Mucosa of descending colon (tissue), 3 donors: Measurements from ENCODE around the gene ZNF37A. TPM values are rescaled to one million over a fixed set of nuclear protein-coding genes. Genes with fewer than 3 reads are reported as not detected.
"Not testable (repeated sequence)": the region's sequence is repeated elsewhere in the genome, so short reads cannot be mapped to it uniquely, and the experiment has no call there.

Experiments
- ATAC-seq: fragments of 200-7000 bp; cut with Tn5 transposase; one replicate; pipeline ENCODE4 v1.9.1; 2020; ENCODE audit warnings: mild to moderate bottlenecking, moderate library complexity
- DNase-seq, 3 donors: peaks; one replicate each; pipeline ENCODE4 v3.0.0-alpha.2; 2020
- H3K36me3 ChIP-seq: fragments of 200-600 bp; one replicate; pipeline ENCODE4 v1.8.0; 2021; ENCODE audit warnings: low read depth, mild to moderate bottlenecking
- H3K4me1 ChIP-seq: fragments of 200-600 bp; one replicate; pipeline ENCODE4 v1.8.0; 2021; ENCODE audit warnings: low read depth, mild to moderate bottlenecking
- H3K4me3 ChIP-seq: fragments of 200-600 bp; one replicate; pipeline ENCODE4 v1.8.0; 2021; ENCODE audit warnings: mild to moderate bottlenecking
- H3K9me3 ChIP-seq: fragments of 200-600 bp; one replicate; pipeline ENCODE4 v1.8.0; 2021; ENCODE audit warnings: mild to moderate bottlenecking
- CTCF ChIP-seq: fragments of 200-600 bp; IDR thresholded peaks from one replicate; pipeline ENCODE4 v1.8.0; 2022; ENCODE audit warnings: antibody characterized with exemption, mild to moderate bottlenecking
- intact Hi-C, 2 donors: fragments of 100-400 bp; cut with DNase I in 1 of 2; cut with micrococcal nuclease in 1 of 2; formaldehyde crosslinking; loops; one replicate each; pipeline versions ENCODE4 v1.11.0 to v1.11.1; 2022; cut with DNase I, micrococcal nuclease
- long read RNA-seq, 2 donors: library from polyadenylated mRNA; unstranded; transcript quantifications; one replicate each; pipeline ENCODE4 v2.0.0, GENCODE V29; 2019 to 2021
- total RNA-seq, 3 donors: library from RNA; stranded (reverse); fragmentation: NEBNext Ultra II Directional in 2 of 3; extraction: Animal tissue kit (Norgen Biotek cat#: 25700) in 2 of 3; gene quantifications; one replicate each; pipeline versions ENCODE4 v1.2.1 to v1.2.4, GENCODE V29; 2021 to 2023
- donor health status: DM: no; HTN: no; CAD: no; lungs with moderate emphysema.
- donor health status: DM: no; HTN: no; CAD: no.
- donor health status: DM: no; HTN: yes; CAD: no.

The ZNF37A gene
- 10 to 100 TPM in 2 of 3 donors, 1 to 10 TPM in 1; 9.8 to 19.7 (median 13.2) TPM for total RNA-seq
- long read RNA-seq, donor 1, full-length matches to known transcripts: 3 of 18 reads
- long read RNA-seq, donor 1, partial matches to known transcripts: 4 of 18 reads
- long read RNA-seq, donor 1, other reads (novel, unspliced or antisense): 11 of 18 reads
- long read RNA-seq, donor 2, partial matches to known transcripts: 0 of 4 reads
- long read RNA-seq, donor 2, other reads (novel, unspliced or antisense): 4 of 4 reads

- Histone ChIP-seq H3K4me1 (peaks cover 2% of the 10 kb centered on the region), H3K9me3 (no peaks in the 10 kb centered on the region), H3K4me3 (peak within 1 kb of the TSS; percentile 55), H3K36me3 (no peaks in the 10 kb centered on the region)
- intact Hi-C loops: loop anchor here in 1 of 2 donors (10.0 kb wide), 1 partner anchor 120 kb away; the partner anchor contains the start of gene ZNF25
- peak; percentile 94 to 98 (median 94) for DNase-seq
- ATAC-seq: peak; percentile 99
- no peak for TF ChIP-seq CTCF
Measured at GRCh38 chr10:38094158-38094926, at the start of gene ZNF37A. TSS of gene ZNF37A (plus strand) at chr10:38094337. CDS start at chr10:38096618, 2,281 bp downstream.

GRCh38 chr10:38045129-38045528, 49.0 kb upstream of the ZNF37A start:
- DNase-seq (no peak), ATAC-seq (no peak)
- TF ChIP-seq CTCF: no peak
- intact Hi-C loops: no loop called here
- Histone ChIP-seq H3K4me1 (no peaks in the 10 kb centered on the region), H3K36me3 (no peaks in the 10 kb centered on the region), H3K9me3 (peaks cover 1% of the 10 kb centered on the region), H3K4me3 (no peak overlapping the region)

GRCh38 chr10:38047666-38048065, 46.5 kb upstream of the ZNF37A start:
- Histone ChIP-seq H3K36me3 (no peaks in the 10 kb centered on the region), H3K9me3 (peaks cover 20% of the 10 kb centered on the region), H3K4me1 (no peaks in the 10 kb centered on the region), H3K4me3 (no peak overlapping the region)
- no peak for TF ChIP-seq CTCF
- intact Hi-C loops: no loop called here
- ATAC-seq (no peak), DNase-seq (no peak)

- DNase-seq: no peak
- Histone ChIP-seq H3K9me3 (peaks cover 45% of the 10 kb centered on the region), H3K4me3 (no peak overlapping the region), H3K4me1 (no peaks in the 10 kb centered on the region), H3K36me3 (peaks cover 8% of the 10 kb centered on the region)
- intact Hi-C loops: no loop called here
- TF ChIP-seq CTCF: no peak
- ATAC-seq: no peak
Measured at GRCh38 chr10:38050212-38050611, 43.9 kb upstream of the ZNF37A start.

GRCh38 chr10:38054361-38054797, 39.8 kb upstream of the ZNF37A start:
- Histone ChIP-seq H3K36me3 (peaks cover 16% of the 10 kb centered on the region), H3K4me3 (no peak overlapping the region), H3K9me3 (peaks cover 82% of the 10 kb centered on the region), H3K4me1 (no peaks in the 10 kb centered on the region)
- no peak for TF ChIP-seq CTCF
- no peak for ATAC-seq
- intact Hi-C loops: no loop called here
- no peak for DNase-seq

GRCh38 chr10:38055274-38055894, 38.8 kb upstream of the ZNF37A start:
- H3K4me1 ChIP-seq, ATAC-seq, H3K4me3 ChIP-seq, DNase-seq, intact Hi-C loops: not testable (repeated sequence)
- Histone ChIP-seq H3K9me3 (peaks cover 79% of the 10 kb centered on the region), H3K36me3 (peaks cover 16% of the 10 kb centered on the region)

GRCh38 chr10:38069663-38070062, 24.5 kb upstream of the ZNF37A start:
- intact Hi-C loops, H3K36me3 ChIP-seq, DNase-seq, H3K4me3 ChIP-seq, H3K9me3 ChIP-seq, H3K4me1 ChIP-seq: not testable (repeated sequence)
- ATAC-seq: peak; percentile 13
